GM18499 (cell line): ENCODE data around the gene ZDHHC18.
A peak's percentile ranks its signal among the peaks of the same experiment; 100 is the strongest.
"Not testable (repeated sequence)": the region's sequence is repeated elsewhere in the genome, so short reads cannot be mapped to it uniquely, and the experiment has no call there.

ENCODE experiments used
- ATAC-seq: cut with Tn5 transposase; IDR thresholded peaks from one replicate; pipeline ENCODE4 v1.9.1; 2021; ENCODE audit warnings: moderate number of reproducible peaks; ENCODE audit not compliant: insufficient read depth, unreplicated experiment

The ZDHHC18 gene

DNA sequence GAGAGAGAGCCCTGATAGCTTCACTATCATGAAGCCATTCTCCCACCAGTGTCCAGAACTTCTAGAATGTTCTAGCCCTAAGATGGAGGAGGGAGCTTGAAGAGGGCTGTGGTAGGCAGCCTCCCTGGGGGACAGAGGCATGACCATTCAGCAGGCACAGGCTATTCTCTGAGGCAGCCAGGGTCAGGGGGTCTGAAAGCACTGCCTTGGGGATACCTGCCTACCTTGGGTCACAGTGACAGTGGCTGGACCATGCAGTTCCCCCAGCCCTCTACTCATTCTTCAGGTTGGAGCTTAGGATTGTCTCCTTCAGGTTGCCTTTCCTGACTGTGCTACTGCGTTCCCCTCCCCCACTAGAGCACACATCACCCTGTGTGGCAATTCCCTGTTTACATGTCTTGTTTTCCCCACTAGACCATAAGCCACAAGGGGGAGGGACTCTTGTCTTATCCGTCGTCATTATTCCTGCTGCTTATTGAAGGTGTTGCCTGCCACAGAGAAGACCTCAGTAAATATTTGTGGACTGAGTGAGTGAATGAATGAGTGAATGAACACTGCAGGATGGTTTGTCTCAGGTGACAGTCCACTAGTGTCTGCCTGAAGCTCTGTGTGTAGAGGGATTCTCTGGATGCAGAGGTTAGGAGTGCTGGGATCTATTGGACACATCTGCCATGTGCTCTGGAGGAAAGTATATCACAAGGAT, 5.2 kb downstream of the ZDHHC18 start:
- ATAC-seq: no peak

DNA sequence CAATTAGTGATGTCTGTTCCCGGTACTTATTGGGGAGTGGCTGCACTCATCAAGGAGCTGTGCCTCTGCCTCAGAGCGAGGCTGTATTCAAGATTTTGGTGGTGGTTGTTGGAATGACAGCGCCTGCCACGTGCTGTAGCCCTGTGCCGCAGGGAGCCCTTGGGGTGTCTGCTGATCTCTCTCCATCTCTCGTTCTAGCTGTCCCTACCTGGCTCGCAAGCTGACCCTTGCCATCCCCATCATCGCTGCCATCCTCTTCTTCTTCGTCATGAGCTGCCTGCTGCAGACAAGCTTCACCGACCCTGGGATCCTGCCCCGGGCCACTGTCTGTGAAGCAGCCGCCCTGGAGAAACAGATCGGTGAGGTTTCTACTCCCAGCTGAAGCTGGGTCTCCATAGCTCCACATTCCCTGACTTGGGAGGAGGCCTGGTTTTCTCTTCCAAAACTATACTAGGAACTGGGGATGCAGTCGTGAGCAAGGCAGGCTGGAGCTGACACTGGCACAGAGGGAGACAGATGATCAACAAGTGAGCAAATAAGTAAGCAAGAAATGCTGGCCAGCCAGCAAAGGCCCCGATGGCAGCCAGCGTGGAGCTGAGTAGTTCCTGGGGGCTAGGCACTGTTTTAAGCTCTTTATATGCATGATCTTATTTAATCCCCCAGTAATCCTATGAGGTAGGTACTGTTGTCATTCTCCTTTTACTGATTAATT, 5.9 kb downstream of the ZDHHC18 start:
- ATAC-seq: no peak

DNA sequence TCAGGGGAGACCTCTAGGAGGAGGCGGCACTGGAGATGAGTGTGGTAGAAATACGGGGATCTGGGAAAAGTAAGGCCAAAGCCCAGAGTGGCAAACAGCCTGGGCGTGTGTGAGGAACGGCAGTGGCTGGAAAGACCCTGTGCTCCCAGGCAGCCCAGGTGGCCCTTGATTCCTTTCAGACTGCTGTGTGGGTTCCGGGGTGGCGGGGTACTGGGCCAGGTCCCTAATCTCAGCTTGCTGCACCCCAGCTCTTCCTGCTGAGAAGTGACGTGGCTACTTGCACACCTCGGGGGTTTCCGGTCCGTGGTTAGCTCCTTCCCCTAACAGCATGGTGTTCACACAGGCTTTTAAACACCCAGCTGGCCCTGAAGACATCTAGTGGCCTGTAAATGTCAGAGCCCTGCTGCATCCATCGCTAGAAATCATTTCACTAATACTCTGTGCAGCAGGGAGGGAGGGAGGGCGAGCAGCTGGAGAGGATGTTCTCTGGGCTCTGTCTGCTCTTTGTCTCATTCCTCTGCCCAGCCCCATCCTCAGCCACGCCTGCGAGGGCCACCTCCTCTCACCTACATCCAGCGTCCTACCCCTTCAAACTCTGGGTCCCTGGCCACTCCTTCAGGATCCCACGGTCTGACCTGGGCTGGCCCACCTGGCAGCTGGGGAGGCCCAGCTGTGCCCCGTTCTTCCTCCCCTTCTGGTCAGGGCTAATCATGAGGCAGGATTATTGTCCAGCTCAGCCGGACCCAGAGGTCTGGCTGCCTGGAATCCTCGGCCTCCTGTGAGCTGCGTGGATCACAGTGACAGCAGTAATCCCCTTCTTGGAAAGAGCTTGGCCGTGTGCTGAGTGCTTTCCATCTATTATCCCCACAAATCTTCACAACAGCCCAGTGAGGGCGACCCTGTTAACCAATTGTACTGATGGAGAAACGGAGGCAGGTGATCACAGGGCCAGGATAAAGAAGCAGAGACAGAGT, 7.2 kb downstream of the ZDHHC18 start:
- no peak for ATAC-seq

DNA sequence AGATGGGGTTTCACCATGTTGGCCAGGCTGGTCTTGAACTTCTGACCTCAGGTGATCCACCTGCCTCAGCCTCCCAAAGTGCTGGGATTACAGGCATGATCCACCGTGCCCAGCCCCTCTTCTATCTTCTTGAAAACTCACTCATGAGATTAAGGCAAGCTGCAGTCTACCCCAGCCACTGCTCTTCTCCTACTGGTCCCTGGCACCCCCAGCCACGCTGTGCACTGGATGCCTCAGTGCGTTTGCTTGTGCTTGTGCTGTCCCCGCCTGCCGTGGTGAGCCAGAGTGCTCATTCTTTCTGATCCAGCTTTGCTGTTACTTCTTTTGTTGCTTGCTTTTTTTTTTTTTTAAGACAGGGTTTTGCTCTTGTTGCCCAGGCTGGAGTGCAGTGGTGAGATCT, 11.2 kb downstream of the ZDHHC18 start:
- ATAC-seq: not testable (repeated sequence)

DNA sequence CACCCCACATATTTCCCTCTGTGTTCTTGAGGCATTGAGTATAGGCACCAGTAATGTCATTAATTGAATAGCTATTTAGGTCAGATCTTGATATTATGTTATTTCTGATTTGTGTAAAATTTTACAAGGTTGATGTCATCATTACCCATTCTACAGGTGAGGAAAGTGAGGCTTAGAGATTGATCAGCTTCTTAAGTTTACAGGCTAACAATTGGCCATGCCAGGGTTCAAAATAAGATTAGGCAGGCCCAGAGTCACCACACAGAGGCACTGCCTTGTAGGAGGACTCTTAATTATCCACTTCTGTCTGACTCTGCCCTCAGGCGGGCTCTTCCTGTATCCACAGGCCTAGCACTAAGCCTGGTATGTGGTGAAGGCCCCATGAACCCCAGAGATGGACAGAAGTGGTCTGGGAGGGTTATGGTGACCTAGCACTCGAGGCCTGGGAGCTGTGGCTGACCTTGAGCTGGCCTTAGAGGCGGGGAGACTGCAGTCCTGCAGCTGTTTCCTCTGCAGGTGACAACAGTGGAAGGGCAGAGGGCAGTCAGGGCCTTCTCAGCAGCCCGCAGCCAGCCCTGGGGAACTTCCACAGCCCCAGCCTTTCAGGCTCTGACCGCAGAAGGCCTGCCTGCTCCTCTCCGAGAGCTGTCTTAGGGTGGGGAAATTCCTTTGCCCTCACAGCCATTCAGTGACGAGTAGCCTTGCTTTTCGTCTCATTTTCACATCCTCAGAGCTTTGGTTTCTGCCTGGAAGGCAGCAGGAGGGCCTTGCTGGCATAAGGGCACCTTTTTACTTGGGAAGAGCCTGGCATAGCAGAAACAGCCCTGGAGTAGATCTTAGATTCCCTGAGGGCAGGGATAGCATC, 12.2 kb downstream of the ZDHHC18 start:
- ATAC-seq: peak; percentile 82

DNA sequence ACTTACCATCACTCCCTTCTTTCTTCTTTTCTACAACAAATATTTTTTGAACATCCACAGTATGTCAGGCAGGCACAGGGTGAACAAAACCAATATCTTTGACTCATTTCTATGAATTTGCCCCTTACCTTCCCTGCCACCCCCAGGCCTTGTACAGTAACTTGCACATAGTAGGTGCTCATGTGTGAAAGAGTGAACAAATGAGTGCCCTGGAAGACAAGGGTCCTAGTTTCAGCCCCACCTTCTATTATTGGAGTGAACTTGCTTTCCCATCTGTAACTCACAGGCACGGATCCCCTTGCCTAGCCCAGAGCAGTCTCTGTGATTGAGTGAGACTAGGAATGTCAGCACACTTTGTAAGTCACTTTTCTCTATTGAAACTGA, 12.8 kb downstream of the ZDHHC18 start:
- ATAC-seq: no peak

DNA sequence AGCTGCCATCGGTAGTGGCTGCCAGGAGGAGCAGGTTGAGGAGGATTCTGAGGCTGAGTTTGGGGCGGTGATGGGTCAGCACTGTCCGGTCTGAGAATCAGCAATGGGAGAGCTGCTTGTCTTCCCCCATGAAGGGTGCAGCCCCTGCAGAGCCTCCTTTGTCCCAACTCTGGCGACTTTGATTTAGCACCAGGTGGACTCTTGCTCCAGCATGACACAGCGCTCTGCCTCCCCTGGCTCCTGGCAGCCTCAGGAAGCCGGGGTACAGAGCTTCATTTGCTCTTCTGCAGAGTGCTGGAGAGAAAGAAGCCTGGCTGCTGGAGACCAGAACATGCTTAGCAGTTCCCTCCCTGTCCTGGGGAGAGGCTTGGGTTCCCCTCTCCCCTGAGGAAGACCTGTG, 13.3 kb downstream of the ZDHHC18 start:
- ATAC-seq: no peak

DNA sequence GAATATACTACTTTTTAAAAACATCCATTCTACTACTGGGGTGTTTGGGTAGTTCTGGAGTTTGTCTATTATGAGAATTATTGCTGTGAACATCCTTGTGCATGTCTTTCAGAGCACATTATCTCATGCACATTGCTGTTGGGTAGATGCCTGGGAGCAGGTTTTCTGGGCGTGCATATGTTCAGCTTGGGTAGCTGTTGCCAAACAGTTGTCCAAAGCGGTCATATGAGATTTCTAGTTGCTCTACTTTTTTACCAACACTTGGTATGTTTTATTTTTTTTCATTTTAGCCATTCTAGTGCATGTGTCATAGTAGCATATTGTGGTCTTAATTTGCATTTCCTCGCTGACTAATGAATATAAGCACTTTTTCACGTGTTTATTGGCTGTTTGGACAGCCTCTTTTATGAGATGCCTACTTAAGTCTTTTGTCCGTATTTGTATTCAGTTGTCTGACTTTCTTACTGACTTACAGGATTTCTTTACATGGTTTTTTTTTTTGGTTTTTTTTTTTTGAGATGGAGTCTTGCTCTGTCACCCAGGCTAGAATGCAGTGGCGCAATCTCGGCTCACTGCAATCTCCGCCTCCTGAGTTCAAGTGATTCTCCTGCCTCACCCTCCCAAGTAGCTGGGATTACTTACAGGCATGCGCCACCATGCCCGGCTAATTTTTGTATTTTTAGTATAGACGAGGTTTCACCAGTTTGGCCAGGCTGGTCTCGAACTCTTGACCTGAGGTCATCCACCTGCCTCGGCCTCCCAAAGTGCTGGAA, 18.1 kb downstream of the ZDHHC18 start:
- no peak for ATAC-seq

DNA sequence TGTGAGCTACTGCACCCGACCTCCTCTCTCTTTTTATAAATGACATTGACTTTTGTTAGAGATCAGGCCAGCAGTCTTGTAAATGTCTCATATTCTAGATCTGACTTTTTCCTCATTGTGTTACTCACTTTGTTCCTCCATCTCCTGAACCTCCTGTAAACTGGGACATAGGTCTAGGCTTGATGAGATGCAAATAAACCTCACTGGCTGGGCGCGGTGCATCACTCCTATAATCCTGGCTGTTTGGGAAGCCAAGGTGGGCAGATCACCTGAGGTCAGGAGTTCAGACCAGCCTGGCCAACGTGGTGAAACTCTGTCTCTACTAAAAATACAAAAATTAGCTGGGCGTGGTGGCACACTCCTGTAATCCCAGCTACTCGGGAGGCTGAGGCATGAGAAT, 21.3 kb downstream of the ZDHHC18 start:
- ATAC-seq: not testable (repeated sequence)

DNA sequence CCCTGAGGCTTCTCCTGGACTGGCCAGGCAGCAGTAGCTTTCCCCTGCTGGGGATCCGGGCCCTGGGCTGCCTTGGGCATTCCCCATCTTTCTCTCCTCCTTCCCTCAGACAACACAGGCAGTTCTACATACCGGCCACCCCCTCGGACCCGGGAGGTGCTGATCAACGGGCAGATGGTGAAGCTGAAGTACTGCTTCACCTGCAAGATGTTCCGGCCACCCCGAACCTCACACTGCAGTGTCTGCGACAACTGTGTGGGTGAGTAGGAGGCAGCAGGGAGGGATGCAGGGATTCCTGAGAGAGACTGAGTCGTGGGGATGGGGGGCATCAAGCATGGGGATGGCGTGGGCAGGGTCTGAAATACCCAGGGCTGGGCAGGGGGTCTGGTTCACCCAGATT, 22.0 kb downstream of the ZDHHC18 start:
- ATAC-seq: no peak

DNA sequence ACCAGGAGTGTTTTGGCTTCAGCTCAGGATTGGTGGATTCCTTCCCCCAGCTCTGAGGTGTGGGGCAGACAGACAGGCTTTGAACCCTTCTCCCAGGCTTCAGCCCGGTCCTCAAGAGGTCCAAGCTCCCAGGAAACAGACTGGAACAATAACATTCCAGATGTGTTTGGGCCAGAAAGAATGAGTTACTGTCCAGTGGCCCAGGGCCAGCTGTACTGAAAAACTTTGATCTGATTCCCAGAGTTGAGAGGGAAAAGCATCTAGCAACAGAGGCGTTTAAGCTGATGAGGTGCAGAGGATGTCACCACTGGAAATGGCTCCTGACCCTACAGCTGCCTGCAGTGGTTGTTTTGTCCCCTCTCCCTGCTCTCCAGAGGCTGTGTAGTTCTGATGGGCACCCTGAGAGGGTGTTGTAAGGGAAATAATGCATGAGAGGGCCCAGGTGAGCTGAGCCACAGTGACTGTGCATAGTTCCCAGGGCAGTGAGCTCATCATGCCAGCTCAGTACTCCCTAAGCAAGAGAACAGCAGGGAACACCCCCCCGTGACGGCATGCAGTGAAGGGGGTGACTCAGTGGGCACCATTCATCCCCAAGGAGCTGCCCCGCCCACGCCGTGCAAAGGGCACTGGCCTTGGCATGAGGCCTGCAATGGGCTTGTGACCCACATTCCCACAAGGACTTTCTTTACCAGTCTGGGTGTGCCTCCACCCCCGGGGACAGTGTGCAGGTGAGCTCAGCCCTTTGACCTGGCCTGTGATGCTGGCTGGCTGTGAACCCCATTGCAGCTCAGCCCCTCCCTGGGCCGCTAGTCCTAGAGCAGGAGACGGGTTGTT, 22.7 kb downstream of the ZDHHC18 start:
- ATAC-seq: no peak

DNA sequence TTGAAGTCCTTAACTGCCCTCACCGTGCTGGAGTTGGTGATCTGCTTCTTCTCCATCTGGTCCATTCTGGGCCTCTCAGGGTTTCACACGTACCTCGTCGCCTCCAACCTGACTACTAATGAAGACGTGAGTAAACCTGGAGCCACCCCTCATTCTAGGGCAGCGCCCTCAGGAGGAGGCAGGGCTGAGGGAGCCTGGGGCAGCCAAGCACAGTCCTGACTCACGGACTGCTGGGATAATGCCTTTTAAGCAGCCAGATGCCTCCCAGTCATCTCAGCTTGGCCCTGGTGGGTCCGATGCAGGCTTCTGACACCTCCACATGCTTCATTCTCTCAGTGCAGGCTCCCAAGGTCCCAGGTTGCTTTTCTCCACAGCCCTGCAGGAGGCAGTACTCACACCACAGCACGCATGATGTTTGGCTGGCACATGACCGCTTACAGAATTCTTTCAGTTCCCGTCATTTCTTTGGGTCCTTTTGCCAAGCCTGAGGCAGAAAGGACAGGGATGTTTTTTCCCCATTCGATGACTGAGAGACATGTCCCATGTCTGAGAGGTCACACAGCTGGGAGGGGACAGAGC, 24.7 kb downstream of the ZDHHC18 start:
- no peak for ATAC-seq

DNA sequence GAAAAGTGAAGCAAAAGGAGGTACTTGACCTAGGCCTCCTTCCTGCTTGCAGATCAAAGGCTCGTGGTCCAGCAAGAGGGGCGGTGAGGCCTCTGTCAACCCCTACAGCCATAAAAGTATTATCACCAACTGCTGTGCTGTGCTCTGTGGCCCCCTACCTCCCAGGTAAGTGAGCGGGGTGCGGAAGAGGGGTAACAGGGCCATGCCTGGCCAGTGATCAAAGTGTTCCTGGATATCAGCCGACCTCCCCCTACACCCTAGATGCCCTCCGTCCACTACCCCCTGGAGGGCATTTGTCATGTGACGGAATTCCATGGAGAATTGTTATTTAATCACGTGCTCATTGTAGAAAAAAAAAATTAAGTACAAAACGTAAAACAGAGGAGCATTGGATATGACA, 26.2 kb downstream of the ZDHHC18 start:
- ATAC-seq: no peak

DNA sequence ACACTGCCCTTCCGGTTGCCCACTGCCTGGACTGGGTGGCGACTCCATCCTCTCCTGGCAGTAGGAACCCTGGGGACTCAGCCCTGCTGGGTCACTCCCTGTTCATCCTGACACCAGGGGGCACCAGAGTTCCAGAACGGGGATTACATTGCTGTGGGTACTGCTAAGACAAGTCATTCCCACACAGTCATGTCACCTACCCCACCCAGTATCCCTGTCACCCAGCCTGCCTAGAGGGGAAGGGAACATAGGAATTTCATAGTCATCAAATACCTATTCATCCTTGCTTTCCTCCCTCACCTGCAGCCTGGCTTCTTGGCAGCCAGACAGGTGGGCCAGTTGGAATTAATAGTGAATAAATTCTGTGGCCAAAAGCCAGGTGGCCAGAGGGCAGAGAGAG, 26.7 kb downstream of the ZDHHC18 start:
- ATAC-seq: no peak

DNA sequence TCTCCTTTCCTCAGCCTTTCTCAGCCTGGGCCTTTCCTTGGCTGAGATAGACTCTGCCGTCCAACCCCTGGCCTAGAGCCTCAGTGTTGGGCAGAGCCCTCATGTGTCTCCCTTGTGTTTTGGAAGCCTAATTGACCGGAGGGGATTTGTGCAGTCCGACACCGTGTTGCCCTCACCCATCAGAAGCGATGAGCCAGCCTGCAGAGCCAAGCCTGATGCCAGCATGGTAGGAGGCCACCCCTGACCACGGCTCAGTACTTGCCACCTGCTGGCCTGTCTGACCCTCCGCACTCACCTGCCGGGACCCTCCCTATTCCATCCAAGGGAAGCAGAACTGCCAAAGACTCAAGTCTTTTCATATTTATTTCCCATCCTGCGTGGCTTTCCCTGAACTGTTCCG, 27.1 kb downstream of the ZDHHC18 start:
- ATAC-seq: no peak

DNA sequence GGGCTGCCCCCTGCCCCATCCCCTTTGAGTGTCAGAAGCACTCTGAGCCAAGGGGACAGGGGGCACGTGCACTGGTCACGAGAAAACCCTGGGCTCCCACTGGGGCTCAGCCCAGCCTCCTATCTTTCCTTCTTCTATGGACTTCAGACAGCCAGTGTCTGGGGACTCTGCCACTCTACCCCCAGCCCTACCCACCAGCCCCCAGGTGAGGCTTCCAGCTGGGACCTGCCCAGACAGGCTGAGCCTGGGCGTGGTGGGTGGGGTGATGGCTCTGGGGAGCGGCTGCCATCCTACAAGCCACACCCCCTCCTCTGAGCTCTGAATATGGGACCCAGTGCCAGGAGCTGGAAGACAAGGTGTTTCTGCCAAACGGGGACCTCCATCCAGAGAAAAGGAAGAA, 28.4 kb downstream of the ZDHHC18 start:
- ATAC-seq: no peak

DNA sequence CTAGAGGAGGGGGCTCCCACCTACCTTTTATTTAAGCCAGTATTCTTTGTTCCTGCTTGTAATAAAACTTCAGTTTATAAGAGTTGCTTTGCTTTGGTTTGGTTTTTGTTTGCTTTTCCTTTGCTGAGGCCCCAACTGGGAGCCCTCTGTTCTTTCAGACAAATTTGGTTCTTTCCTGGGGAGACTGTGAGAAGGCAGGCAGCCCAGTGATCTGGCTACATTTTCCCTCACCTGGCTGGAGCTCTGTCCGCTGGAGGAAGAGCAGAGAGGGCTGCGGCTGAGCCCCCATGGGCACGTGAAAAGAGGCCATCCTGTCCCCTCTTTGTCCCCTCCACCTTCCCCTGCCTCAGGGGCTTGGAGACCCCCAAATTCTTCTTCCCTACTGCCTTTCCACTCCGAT, 29.1 kb downstream of the ZDHHC18 start:
- no peak for ATAC-seq

DNA sequence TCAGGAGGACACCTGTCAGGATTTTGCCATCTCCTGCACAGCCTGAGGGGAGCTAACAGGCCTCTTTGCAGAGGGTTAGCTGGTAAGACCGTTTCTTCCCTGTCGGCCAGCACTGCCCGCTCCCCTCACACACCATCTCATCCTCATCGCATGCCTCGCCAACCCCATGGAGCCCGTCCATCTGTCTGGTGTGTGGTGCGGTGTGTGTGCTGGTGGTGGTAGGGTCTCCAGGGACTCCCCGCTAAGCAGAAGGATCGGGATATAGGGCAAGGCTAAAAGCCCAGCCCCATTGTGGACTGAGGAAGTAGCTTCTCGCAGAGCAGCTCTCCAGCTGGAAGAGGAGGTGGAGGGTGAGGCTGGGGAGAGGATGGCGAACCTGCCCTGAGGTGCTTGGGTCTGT, 29.7 kb downstream of the ZDHHC18 start:
- ATAC-seq: no peak
